NCI-H82 (cell line): ENCODE results near the gene CDH23.

ENCODE experiments used
- DNase-seq: peaks from one replicate; lab custom pipeline; 2025; lab: John Stamatoyannopoulos, UW

The CDH23 gene

GRCh38 chr10:71724539-71724938, 327.8 kb downstream of the CDH23 start:
- no peak for DNase-seq

- no peak for DNase-seq
These were observed 328.5 kb downstream of the CDH23 start for GRCh38 chr10:71725249-71725648.

GRCh38 chr10:71725998-71726579, 329.4 kb downstream of the CDH23 start:
- DNase-seq, result peak; percentile 41

- no peak for DNase-seq
These were observed 329.9 kb downstream of the CDH23 start for GRCh38 chr10:71726580-71727104.

- no peak for DNase-seq
These were observed 330.5 kb downstream of the CDH23 start for GRCh38 chr10:71727105-71727737.

- peak; percentile 86 for DNase-seq
These were observed 331.3 kb downstream of the CDH23 start for GRCh38 chr10:71727738-71728737.

GRCh38 chr10:71729161-71729636, 332.5 kb downstream of the CDH23 start:
- DNase-seq, result peak; percentile 25

- DNase-seq, result no peak
These were observed 335.1 kb downstream of the CDH23 start for GRCh38 chr10:71731791-71732190.

- DNase-seq, result no peak
These were observed 338.1 kb downstream of the CDH23 start for GRCh38 chr10:71734797-71735196.

- DNase-seq, result no peak
These were observed 339.2 kb downstream of the CDH23 start for GRCh38 chr10:71735709-71736569.

- DNase-seq, result no peak
These were observed 339.8 kb downstream of the CDH23 start for GRCh38 chr10:71736570-71736952.

- no peak for DNase-seq
These were observed 340.5 kb downstream of the CDH23 start for GRCh38 chr10:71737001-71737833.

- DNase-seq, result no peak
These were observed 341.1 kb downstream of the CDH23 start for GRCh38 chr10:71737834-71738197.

GRCh38 chr10:71739358-71739900, 342.7 kb downstream of the CDH23 start:
- DNase-seq, result no peak

- no peak for DNase-seq
These were observed 343.4 kb downstream of the CDH23 start for GRCh38 chr10:71740069-71740653.

GRCh38 chr10:71741029-71741428, 344.3 kb downstream of the CDH23 start:
- no peak for DNase-seq

- no peak for DNase-seq
These were observed 345.0 kb downstream of the CDH23 start for GRCh38 chr10:71741671-71742070.

- DNase-seq, result no peak
These were observed 345.8 kb downstream of the CDH23 start for GRCh38 chr10:71742301-71743088.
